Heart right ventricle (tissue), 16 donors: ENCODE measurements around the gene FAM240A. TPM values are rescaled to one million over a fixed set of nuclear protein-coding genes. Genes with fewer than 3 reads are reported as not detected.

Source experiments
- ATAC-seq, 8 donors: fragments of 200-7000 bp; cut with Tn5 transposase; one replicate each; pipeline ENCODE4 v1.9.1; 2020; ENCODE audit warnings: mild to moderate bottlenecking in 8 of 8, moderate library complexity in 8 of 8, moderate number of reproducible peaks in 1 of 8
- DNase-seq, 2 donors: peaks; one replicate each; pipeline ENCODE4 v3.0.0-alpha.2; 2020
- H3K27ac ChIP-seq, 10 donors: fragments of 200-600 bp; sonication (generic) in 2 of 10; one replicate each; pipeline versions ENCODE4 v1.5.0 to v1.8.0; 2020 to 2022; ENCODE audit warnings: mild to moderate bottlenecking in 3 of 10
- H3K27me3 ChIP-seq, 7 donors: fragments of 200-600 bp; one replicate each; pipeline ENCODE4 v1.8.0; 2021 to 2022; ENCODE audit warnings: mild to moderate bottlenecking in 2 of 7
- H3K36me3 ChIP-seq, 9 donors: fragments of 200-600 bp; sonication (generic) in 1 of 9; one replicate each; pipeline versions ENCODE4 v1.5.0 to v1.8.0; 2020 to 2022; ENCODE audit warnings: mild to moderate bottlenecking in 2 of 9
- H3K4me1 ChIP-seq, 9 donors: fragments of 200-600 bp; sonication (generic) in 1 of 9; one replicate each; pipeline versions ENCODE4 v1.5.0 to v1.8.0; 2020 to 2022; ENCODE audit warnings: mild to moderate bottlenecking in 4 of 9
- H3K4me3 ChIP-seq, 10 donors: fragments of 200-600 bp; sonication (generic) in 2 of 10; one replicate each; pipeline versions ENCODE4 v1.5.0 to v1.8.0; 2020 to 2022; ENCODE audit warnings: mild to moderate bottlenecking in 7 of 10, moderate library complexity in 2 of 10
- H3K9me3 ChIP-seq, 11 donors: fragments of 200-600 bp in 10 of 11; sonication (generic) in 2 of 11; one replicate each; pipeline versions ENCODE4 v1.5.0 to v1.8.0; 2013 to 2022; ENCODE audit warnings: mild to moderate bottlenecking in 2 of 11, control low read depth in 1 of 11, moderate library complexity in 1 of 11
- WGBS, 2 donors: extraction: QIAGEN DNeasy Blood & Tissue Kit; methylation state at CpG; one replicate each; pipeline ENCODE4 v1.1.7; 2013; ENCODE audit warnings: inconsistent platforms in 1 of 2; 5-methylcytosine and 5-hydroxymethylcytosine counted together
- intact Hi-C, 10 donors: fragments of 100-400 bp; cut with DNase I; formaldehyde crosslinking; loops; one replicate each; pipeline versions ENCODE4 v1.11.1 to v1.14.2; 2022
- polyA plus RNA-seq, 2 donors: library from polyadenylated mRNA; stranded (reverse); fragments of 200-250 nt; gene quantifications; one replicate each; pipeline ENCODE4 v1.2.3, GENCODE V29; 2013
- total RNA-seq, 10 donors: library from RNA; stranded (reverse); fragmentation: NEBNext Ultra II Directional in 3 of 10; extraction: Animal tissue kit (Norgen Biotek cat#: 25700) in 3 of 10; gene quantifications; one replicate each; pipeline versions ENCODE4 v1.2.1 to v1.2.4, GENCODE V29; 2021 to 2023
- TF ChIP-seq, protein P1 (sequence below), 9 donors: fragments of 200-600 bp; sonication (generic) in 2 of 9; IDR thresholded peaks; one replicate each; pipeline versions ENCODE4 v1.5.0 to v1.8.0; 2021 to 2022; ENCODE audit warnings: antibody characterized with exemption in 9 of 9, mild to moderate bottlenecking in 5 of 9, moderate library complexity in 1 of 9
- donor health status: Arrhythmogenic right ventricular cardiomyopathy.
- donor health status: ischemic (EF 13 %, LVEDD 7.1; RV severe dilation, severe dysfunction).
- donor health status: healthy with polysubstance abuse.
- donor health status: DM: no; HTN: yes; CAD: no.
- donor health status: DM: no; HTN: no; CAD: no.
- donor health status: ischemic (EF 25% LVEDD 6.9; RV normal size, moderate dysfunction).
- donor health status: ischemic (EF 25% LVEDD 5.7; RV mildly dilated, moderate dysfunction).
- donor health status: healthy.
- donor health status: DM: yes; HTN: yes; CAD: no.
- donor health status: Ischemic cardiomyopathy.
- donor health status: ischemic (EF 35%, LVEDD 5.7; RV mildly dilated, moderate dysfunction).
- donor health status: nonischemic (EF 11% LVEDD 7.7; RV severe dilation, severe dysfunction).
- donor health status: DM: yes; HTN: yes; CAD: no.
- donor health status: PGD.
- donor health status: ischemic (EF 29% LVEDD 5.4; RV normal size, mild dysfunction).
- donor health status: nonischemic (EF 23%, LVEDD 6.1; RV moderate dilation, normal function).

FAM240A gene
- total and polyA plus RNA-seq, 12 donors: 0.19 TPM; not detected in 11

DNA sequence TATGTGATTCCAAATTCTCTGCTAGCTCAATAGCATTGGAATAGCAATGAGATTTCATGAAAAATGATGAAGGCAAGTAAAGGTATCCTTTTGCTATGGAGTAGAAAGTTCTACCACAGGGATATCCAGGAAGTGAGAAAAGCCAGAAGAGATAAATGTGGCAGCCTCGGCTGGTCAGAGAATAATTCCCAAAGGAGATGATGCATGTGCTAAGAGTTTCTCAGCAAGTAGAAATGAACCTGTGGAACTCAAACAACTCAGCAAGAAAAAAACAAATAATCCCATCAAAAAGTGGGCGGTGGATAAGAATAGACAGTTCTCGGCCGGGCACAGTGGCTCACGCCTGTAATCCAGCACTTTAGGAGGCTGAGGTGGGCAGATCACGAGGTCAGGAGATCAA lies 42.9 kb downstream of the FAM240A start:
- ATAC-seq: no peak
- Histone ChIP-seq H3K4me1 (peaks cover 0 to 6% (median 4%) of the 10 kb centered on the region in 9 donors), H3K27me3 (no peaks in the 10 kb centered on the region), H3K4me3 (no peak overlapping the region), H3K27ac (no peak overlapping the region), H3K9me3 (peaks cover 0 to 17% (median 3%) of the 10 kb centered on the region in 11 donors), H3K36me3 (no peaks in the 10 kb centered on the region)
- intact Hi-C loops: no loop called here
- DNase-seq: no peak
- 62 to 65% methylated on average over 6 of the region's 6 CpGs for WGBS, 2 donors
- TF ChIP-seq, protein P1, sequence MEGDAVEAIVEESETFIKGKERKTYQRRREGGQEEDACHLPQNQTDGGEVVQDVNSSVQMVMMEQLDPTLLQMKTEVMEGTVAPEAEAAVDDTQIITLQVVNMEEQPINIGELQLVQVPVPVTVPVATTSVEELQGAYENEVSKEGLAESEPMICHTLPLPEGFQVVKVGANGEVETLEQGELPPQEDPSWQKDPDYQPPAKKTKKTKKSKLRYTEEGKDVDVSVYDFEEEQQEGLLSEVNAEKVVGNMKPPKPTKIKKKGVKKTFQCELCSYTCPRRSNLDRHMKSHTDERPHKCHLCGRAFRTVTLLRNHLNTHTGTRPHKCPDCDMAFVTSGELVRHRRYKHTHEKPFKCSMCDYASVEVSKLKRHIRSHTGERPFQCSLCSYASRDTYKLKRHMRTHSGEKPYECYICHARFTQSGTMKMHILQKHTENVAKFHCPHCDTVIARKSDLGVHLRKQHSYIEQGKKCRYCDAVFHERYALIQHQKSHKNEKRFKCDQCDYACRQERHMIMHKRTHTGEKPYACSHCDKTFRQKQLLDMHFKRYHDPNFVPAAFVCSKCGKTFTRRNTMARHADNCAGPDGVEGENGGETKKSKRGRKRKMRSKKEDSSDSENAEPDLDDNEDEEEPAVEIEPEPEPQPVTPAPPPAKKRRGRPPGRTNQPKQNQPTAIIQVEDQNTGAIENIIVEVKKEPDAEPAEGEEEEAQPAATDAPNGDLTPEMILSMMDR (IDR thresholded peaks at IDR 0.05): no peak

DNA sequence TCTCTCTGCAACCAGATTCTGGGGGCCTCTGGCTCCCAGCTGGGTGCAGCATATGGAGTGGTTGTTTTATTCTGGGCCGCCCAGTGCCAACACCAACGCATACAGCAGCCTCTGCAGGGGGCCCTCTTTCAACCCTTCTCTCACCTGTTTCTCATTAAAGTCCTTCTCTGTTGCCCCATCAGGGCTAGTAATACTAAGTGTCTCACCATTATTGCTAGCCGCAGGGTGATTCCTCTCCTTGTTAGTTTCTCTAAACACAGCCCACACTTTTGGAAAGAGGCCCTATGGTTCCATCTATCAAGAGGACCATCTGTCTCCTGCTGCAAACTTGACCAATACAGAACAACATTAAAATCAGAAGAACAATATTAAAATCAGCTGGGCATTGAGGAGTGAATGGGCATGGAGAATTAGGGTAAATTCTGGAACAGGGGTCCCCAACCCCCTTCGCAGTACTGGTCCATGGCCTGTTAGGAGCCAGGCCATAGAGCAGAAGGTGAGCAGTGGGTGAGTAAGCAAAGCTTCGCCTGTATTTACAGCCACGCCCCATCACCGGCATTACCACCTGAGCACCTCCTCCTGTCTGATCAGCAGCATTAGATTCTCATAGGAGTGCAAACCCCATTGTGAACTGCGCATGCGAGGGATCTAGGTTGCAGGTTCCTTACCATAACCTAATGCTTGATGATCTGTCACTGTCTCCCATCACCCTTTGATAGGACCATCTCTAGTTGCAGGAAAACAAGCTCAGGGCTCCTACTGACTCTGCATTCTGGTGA lies 44.6 kb downstream of the FAM240A start:
- intact Hi-C loops: no loop called here
- WGBS, 2 donors: 85 to 88% methylated on average over 9 of the region's 9 CpGs
- no peaks in the 10 kb centered on the region for H3K27me3 ChIP-seq

DNA sequence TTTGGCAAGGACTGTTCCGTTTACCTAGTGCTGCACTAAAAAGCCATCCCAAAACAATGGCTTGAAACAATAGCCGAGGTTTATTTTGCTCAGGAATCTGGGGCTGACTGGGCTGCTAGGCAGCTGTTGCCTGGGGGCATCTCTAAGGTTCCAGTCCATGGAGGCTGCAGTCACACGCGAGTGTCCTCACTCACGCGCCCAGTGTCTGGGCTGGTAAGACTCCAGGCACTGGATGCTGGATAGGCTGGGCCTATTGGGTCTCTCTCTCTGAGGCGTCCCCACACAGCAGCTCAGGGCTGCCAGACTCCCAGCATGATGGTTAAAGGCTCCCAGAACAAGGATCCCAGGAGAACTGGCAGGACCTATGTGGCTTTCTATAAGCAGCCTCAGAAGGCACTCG lies 47.0 kb downstream of the FAM240A start:
- Histone ChIP-seq H3K27ac (no peak overlapping the region), H3K27me3 (no peaks in the 10 kb centered on the region), H3K9me3 (no peaks in the 10 kb centered on the region), H3K4me1 (peaks cover 13 to 43% (median 32%) of the 10 kb centered on the region in 9 donors), H3K4me3 (no peak overlapping the region), H3K36me3 (no peaks in the 10 kb centered on the region)
- intact Hi-C loops: no loop called here
- TF ChIP-seq, protein P1 (IDR thresholded peaks at IDR 0.05): no peak
- 92 to 94% methylated on average over 8 of the region's 8 CpGs for WGBS, 2 donors
- no peak for DNase-seq
- no peak for ATAC-seq

More for the DNA sequence above, 44.6 kb downstream of the FAM240A start:
- ATAC-seq: no peak
- H3K36me3 ChIP-seq: no peaks in the 10 kb centered on the region
- peaks cover 3 to 20% (median 13%) of the 10 kb centered on the region in 9 donors for H3K4me1 ChIP-seq
- no peak overlapping the region for H3K4me3 ChIP-seq
- peaks cover 0 to 9% (median 2%) of the 10 kb centered on the region in 11 donors for H3K9me3 ChIP-seq
- DNase-seq: no peak
- no peak overlapping the region for H3K27ac ChIP-seq
- TF ChIP-seq, protein P1 (IDR thresholded peaks at IDR 0.05): no peak

- Histone ChIP-seq H3K36me3 (no peaks in the 10 kb centered on the region), H3K27ac (peak overlapping the region in 1 of 10 donors; percentile 55), H3K4me3 (no peak overlapping the region), H3K4me1 (peaks cover 16 to 48% (median 34%) of the 10 kb centered on the region in 9 donors), H3K27me3 (no peaks in the 10 kb centered on the region), H3K9me3 (no peaks in the 10 kb centered on the region)
- TF ChIP-seq, protein P1 (IDR thresholded peaks at IDR 0.05): no peak
- intact Hi-C loops: loop anchor here in 3 of 10 donors (5.0 to 10.0 kb wide), 3 partner anchors 37 to 237 kb away; partner anchors contain the start of gene LRRC2 (in 2 of the 3)
- WGBS, 2 donors: 86 to 89% methylated on average over 6 of the region's 6 CpGs
- no peak for ATAC-seq
- no peak for DNase-seq
These were observed 47.7 kb downstream of the FAM240A start for GRCh38 chr3:46660003-46660402.
